Activated naive CD8-positive, alpha-beta T cell treated with anti-CD3 and anti-CD28 coated beads, Interleukin-2, amount 10 ng/mL, durations not matched to agents 7 days and 5 days (primary cell): Measurements from ENCODE around the gene KLHL26. TPM values are rescaled to one million over a fixed set of nuclear protein-coding genes. Genes with fewer than 3 reads are reported as not detected.

Source experiments
- total RNA-seq, 2 experiments: library from RNA; stranded (reverse); gene quantifications; one replicate each; pipeline ENCODE4 v1.2.3, GENCODE V29; 2021

The KLHL26 gene
- total RNA-seq, 2 experiments from 2014 or later: 13.6 to 14.3 TPM

Other genes with a start within 250 kb of the KLHL26 start
- 1 to 10 TPM; 1.2 to 1.6 TPM for gene LRRC25, start 239.4 kb upstream of the KLHL26 start, total RNA-seq
- 100 to 1,000 TPM; 152 to 158 TPM for gene SSBP4, start 217.6 kb upstream of the KLHL26 start, total RNA-seq
- gene ISYNA1, start 198.9 kb upstream of the KLHL26 start, total RNA-seq: 10 to 100 TPM; 39.6 to 43.4 TPM
- 10 to 100 TPM; 28.5 to 31.2 TPM for gene ELL, start 115.0 kb upstream of the KLHL26 start, total RNA-seq
- 100 to 1,000 TPM; 261 to 275 TPM for gene FKBP8, start 93.5 kb upstream of the KLHL26 start, total RNA-seq
- 100 to 1,000 TPM in 1 of 2 experiments, 10 to 100 TPM in 1; 96.7 to 105 TPM for gene KXD1, start 79.2 kb upstream of the KLHL26 start, total RNA-seq
- 1,000 to 10,000 TPM; 1,538 to 1,547 TPM for gene UBA52, start 65.2 kb upstream of the KLHL26 start, total RNA-seq
- 100 to 1,000 TPM; 105 to 109 TPM for gene REX1BD, start 48.2 kb upstream of the KLHL26 start, total RNA-seq
- not detected for gene CRLF1, start 30.2 kb upstream of the KLHL26 start, total RNA-seq
- under 1 TPM in 1 of 2 experiments, not detected in 1; 0.19 TPM for gene TMEM59L, start 24.2 kb upstream of the KLHL26 start, total RNA-seq
- 10 to 100 TPM; 10.3 to 11.8 TPM for gene CRTC1, start 46.7 kb downstream of the KLHL26 start, total RNA-seq
- gene COMP, start 154.3 kb downstream of the KLHL26 start, total RNA-seq: not detected
- gene UPF1, start 194.9 kb downstream of the KLHL26 start, total RNA-seq: 10 to 100 TPM; 90.4 to 93.2 TPM